Astrocyte (in vitro differentiated cells and primary cell): Measurements from ENCODE around the gene TENM4. TPM values are rescaled to one million over a fixed set of nuclear protein-coding genes. Genes with fewer than 3 reads are reported as not detected.

Experiments used
- DNase-seq: peaks from one replicate; pipeline ENCODE4 v3.0.0-alpha.2; 2010; ENCODE audit warnings: low read depth
- FAIRE-seq: peaks from 2 replicates; lab custom pipeline; 2011; peaks lifted over from hg19 to GRCh38; lab: Jason Lieb, UNC
- H2AFZ ChIP-seq: 2 replicates; pipeline ENCODE4 v1.6.0; 2012; ENCODE audit warnings: low read depth, low read length, inconsistent platforms
- H3K27ac ChIP-seq: 2 replicates; pipeline ENCODE4 v1.5.1; 2011; ENCODE audit warnings: low read depth, low read length, inconsistent platforms
- H3K27me3 ChIP-seq: 2 replicates; pipeline ENCODE4 v1.6.0; 2011; ENCODE audit warnings: low read length, inconsistent platforms; ENCODE audit not compliant: insufficient read depth
- H3K36me3 ChIP-seq: 2 replicates; pipeline ENCODE4 v1.5.1; 2011; ENCODE audit warnings: low read length, inconsistent platforms; ENCODE audit not compliant: insufficient read depth
- H3K4me1 ChIP-seq: 2 replicates; pipeline ENCODE4 v1.5.1; 2011; ENCODE audit warnings: low read length, inconsistent platforms; ENCODE audit not compliant: insufficient read depth
- H3K4me2 ChIP-seq: 2 replicates; pipeline ENCODE4 v1.6.0; 2012; ENCODE audit warnings: low read length, inconsistent platforms
- H3K4me3 ChIP-seq: 2 replicates; pipeline ENCODE4 v1.5.1; 2011; ENCODE audit warnings: low read depth, mild to moderate bottlenecking, low read length, inconsistent platforms; ENCODE audit not compliant: insufficient read depth
- H3K79me2 ChIP-seq: 2 replicates; pipeline ENCODE4 v1.6.0; 2012; ENCODE audit warnings: mild to moderate bottlenecking, low read length, inconsistent platforms; ENCODE audit not compliant: insufficient read depth
- H3K9ac ChIP-seq: 2 replicates; pipeline ENCODE4 v1.6.0; 2012; ENCODE audit warnings: mild to moderate bottlenecking, low read length, inconsistent platforms
- H3K9me3 ChIP-seq: 2 replicates; pipeline ENCODE4 v1.5.1; 2012; ENCODE audit warnings: low read depth, mild to moderate bottlenecking, low read length, inconsistent platforms; ENCODE audit not compliant: insufficient read depth
- H4K20me1 ChIP-seq: 2 replicates; pipeline ENCODE4 v1.6.0; 2012; ENCODE audit warnings: low read length, inconsistent platforms; ENCODE audit not compliant: insufficient read depth
- H3K27ac Mint-ChIP-seq: one replicate; pipeline ENCODE4 v1.8.0; 2021; ENCODE audit warnings: mild to moderate bottlenecking, mixed read lengths; ENCODE audit not compliant: unreplicated experiment
- H3K27me3 Mint-ChIP-seq: one replicate; pipeline ENCODE4 v1.8.0; 2021; ENCODE audit warnings: low read depth, mixed read lengths; ENCODE audit not compliant: unreplicated experiment
- H3K36me3 Mint-ChIP-seq: one replicate; pipeline ENCODE4 v1.8.0; 2021; ENCODE audit warnings: low read depth, mixed read lengths; ENCODE audit not compliant: unreplicated experiment
- H3K4me1 Mint-ChIP-seq: one replicate; pipeline ENCODE4 v1.8.0; 2021; ENCODE audit warnings: low read depth, mixed read lengths; ENCODE audit not compliant: unreplicated experiment
- H3K4me3 Mint-ChIP-seq: one replicate; pipeline ENCODE4 v1.8.0; 2021; ENCODE audit warnings: mild to moderate bottlenecking, moderate library complexity, mixed read lengths; ENCODE audit not compliant: unreplicated experiment
- H3K9me3 Mint-ChIP-seq: one replicate; pipeline ENCODE4 v1.8.0; 2021; ENCODE audit warnings: mild to moderate bottlenecking, mixed read lengths; ENCODE audit not compliant: unreplicated experiment
- EZH2 ChIP-seq: IDR thresholded peaks from 2 replicates; pipeline ENCODE4 v1.6.1; 2012; ENCODE audit warnings: mild to moderate bottlenecking, low read length, inconsistent platforms; ENCODE audit not compliant: insufficient read depth
- total RNA-seq: library from RNA; stranded (reverse); gene quantifications from 2 replicates; pipeline ENCODE4 v1.2.1, GENCODE V29; 2021
- TF ChIP-seq, protein P1 (sequence below): IDR thresholded peaks from 2 replicates; pipeline ENCODE4 v1.5.1; 2011; ENCODE audit warnings: low read depth, mild to moderate bottlenecking, inconsistent platforms, low read length, moderate library complexity; ENCODE audit not compliant: insufficient read depth

TENM4 gene
- total RNA-seq, 1 donor from 2014 or later: 7.5 TPM

DNA sequence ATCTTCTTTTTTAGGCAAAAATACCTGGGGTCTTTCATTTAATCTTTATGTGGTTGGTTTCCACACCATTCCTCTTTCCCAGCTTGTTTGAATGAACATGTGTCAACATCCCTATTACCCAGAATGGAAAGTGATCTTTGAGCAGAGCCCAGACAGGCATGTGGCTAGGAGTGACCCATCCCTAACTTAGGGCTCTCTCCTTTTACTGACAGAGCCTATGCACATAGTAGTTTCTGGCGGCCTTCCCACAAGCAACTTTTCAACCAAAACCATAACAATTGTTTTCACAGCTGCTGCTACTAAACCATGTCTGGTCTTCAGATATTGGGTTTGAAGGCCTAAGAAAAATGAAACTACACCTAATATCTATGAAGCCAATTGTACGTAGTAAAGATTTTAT lies 107.5 kb downstream of the TENM4 start:
- Histone ChIP-seq H3K9me3 (no peaks in the 10 kb centered on the region), H2AFZ (no peak overlapping the region), H3K27ac (no peak overlapping the region), H3K4me1 (no peaks in the 10 kb centered on the region), H3K4me3 (no peak overlapping the region), H3K9ac (no peak overlapping the region), H3K79me2 (no peaks in the 10 kb centered on the region), H3K36me3 (no peaks in the 10 kb centered on the region), H3K27me3 (no peaks in the 10 kb centered on the region), H3K4me2 (no peak overlapping the region), H4K20me1 (peaks cover 13% of the 10 kb centered on the region)
- Mint-ChIP-seq H3K27ac (no peak overlapping the region), H3K36me3 (no peaks in the 10 kb centered on the region), H3K4me3 (no peak overlapping the region), H3K27me3 (peaks cover 17% of the 10 kb centered on the region), H3K4me1 (no peaks in the 10 kb centered on the region), H3K9me3 (peaks cover 1% of the 10 kb centered on the region)
- FAIRE-seq (no peak), DNase-seq (no peak)
- TF ChIP-seq EZH2: no peak
- TF ChIP-seq, protein P1, sequence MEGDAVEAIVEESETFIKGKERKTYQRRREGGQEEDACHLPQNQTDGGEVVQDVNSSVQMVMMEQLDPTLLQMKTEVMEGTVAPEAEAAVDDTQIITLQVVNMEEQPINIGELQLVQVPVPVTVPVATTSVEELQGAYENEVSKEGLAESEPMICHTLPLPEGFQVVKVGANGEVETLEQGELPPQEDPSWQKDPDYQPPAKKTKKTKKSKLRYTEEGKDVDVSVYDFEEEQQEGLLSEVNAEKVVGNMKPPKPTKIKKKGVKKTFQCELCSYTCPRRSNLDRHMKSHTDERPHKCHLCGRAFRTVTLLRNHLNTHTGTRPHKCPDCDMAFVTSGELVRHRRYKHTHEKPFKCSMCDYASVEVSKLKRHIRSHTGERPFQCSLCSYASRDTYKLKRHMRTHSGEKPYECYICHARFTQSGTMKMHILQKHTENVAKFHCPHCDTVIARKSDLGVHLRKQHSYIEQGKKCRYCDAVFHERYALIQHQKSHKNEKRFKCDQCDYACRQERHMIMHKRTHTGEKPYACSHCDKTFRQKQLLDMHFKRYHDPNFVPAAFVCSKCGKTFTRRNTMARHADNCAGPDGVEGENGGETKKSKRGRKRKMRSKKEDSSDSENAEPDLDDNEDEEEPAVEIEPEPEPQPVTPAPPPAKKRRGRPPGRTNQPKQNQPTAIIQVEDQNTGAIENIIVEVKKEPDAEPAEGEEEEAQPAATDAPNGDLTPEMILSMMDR: no peak

GRCh38 chr11:79332017-79332416 lies 108.8 kb downstream of the TENM4 start:
- no peak for FAIRE-seq
- no peak overlapping the region for H3K4me3 Mint-ChIP-seq
- no peak overlapping the region for H2AFZ ChIP-seq

More at GRCh38 chr11:79332017-79332416, 108.8 kb downstream of the TENM4 start:
- Histone ChIP-seq H3K27ac (no peak overlapping the region), H3K27me3 (no peaks in the 10 kb centered on the region), H3K4me2 (no peak overlapping the region), H3K36me3 (no peaks in the 10 kb centered on the region), H3K79me2 (no peaks in the 10 kb centered on the region), H3K4me3 (no peak overlapping the region), H3K4me1 (no peaks in the 10 kb centered on the region), H3K9ac (no peak overlapping the region), H4K20me1 (peaks cover 18% of the 10 kb centered on the region), H3K9me3 (no peaks in the 10 kb centered on the region)
- no peaks in the 10 kb centered on the region for H3K4me1 Mint-ChIP-seq
- H3K36me3 Mint-ChIP-seq: no peaks in the 10 kb centered on the region
- TF ChIP-seq, protein P1: no peak
- no peak for TF ChIP-seq EZH2
- DNase-seq: no peak
- H3K27ac Mint-ChIP-seq: no peak overlapping the region
- peaks cover 11% of the 10 kb centered on the region for H3K27me3 Mint-ChIP-seq
- H3K9me3 Mint-ChIP-seq: peaks cover 1% of the 10 kb centered on the region
